Measurements from ENCODE around the gene XYLT2. TPM values are rescaled to one million over a fixed set of nuclear protein-coding genes. Genes with fewer than 3 reads are reported as not detected.

Gene XYLT2
- total RNA-seq, 1 donor from 2014 or later = 10.8 TPM

DNA sequence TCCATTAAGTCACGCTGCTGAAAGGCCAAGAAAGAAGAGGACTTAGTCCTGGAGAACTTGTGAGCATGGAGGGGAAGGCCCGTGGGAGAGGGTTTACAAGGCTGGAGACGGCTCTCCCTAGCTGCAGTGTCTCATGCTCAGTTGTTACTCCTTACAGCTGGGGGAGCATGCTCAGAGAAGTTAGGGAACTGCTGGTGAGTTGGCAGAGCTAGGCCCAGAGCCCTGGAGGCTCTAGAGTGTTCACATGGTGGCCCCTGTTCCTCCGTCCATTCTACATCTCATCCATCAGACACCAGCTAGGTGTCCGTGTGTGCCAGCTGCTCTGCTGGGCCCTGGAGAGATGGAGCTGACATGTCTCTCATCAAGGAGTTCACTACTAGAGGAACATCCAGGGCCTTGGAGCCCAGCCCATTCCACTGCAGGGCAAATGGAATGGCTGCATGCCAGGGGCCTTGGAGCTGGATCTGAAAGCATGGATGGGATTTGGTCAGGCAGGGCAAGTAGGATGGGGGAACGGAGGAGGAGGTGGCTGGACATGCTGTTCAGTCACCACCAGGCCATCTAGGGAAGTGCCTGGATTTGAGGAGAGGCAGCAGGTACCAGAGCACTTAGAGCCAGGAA, 6.3 kb downstream of the XYLT2 start:
- ATAC-seq = no peak

DNA sequence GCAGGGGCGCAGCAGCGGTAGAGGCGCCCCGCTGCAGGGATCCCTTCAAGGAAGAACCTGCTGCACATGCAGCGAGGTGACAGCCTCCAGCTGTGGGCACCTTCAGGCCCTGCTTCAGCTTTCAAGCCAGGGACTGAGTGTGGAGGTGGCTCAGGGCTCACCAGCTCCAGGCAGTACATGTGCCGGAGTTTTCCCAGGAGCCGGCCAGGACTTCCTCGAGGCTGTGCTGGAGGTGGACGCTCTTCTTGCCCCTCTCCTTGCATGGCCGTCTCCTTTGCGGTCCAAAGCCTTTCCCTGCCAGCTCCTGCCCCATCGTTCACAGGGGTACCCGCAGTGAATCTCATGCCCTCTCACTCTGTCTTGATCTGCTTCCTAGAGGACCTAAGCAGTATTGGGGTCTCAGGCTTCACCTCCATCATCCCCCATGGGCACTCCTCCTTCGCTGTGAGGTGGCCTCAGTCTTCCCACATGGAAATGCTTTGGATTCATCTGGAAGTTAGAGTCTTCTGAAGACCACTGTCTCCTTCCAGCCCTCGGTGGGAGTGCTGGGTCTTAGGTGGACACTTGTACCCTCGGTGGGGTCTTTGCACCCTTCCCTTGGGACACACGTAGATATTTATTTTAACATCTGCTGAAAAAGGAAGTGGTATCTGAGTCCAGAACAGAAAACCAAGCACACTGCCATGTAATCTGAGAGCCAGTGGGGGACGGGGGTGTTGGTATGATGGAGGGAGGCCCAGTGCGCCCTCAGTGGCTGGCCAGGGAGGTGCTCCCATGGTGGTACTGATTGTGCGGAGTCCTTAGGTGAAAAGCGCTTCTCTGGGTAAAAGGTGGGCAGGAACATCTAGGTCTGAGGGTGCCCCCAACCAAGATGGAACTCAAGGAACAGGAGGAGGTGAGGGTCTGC, 7.0 kb downstream of the XYLT2 start:
- ATAC-seq = no peak

- no peak for ATAC-seq
These were observed 7.8 kb downstream of the XYLT2 start for GRCh38 chr17:50353600-50354195.

DNA sequence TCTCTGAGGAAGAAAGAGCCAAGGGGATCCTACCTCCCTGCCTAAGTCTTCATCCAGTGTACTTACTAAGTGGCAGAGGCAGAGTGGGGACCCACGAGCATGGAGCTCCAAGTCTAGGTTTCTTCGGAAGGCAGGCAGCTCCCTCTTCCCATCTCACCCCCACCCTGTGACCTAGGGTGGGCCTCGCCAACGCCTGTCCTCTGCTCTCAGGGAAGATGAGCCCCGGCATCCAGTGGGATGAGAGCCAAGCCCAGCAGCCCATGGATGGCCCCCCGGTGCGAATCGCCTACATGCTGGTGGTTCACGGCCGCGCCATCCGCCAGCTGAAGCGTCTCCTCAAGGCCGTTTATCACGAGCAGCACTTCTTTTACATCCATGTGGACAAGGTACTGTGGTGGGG, 8.3 kb downstream of the XYLT2 start:
- no peak for ATAC-seq

DNA sequence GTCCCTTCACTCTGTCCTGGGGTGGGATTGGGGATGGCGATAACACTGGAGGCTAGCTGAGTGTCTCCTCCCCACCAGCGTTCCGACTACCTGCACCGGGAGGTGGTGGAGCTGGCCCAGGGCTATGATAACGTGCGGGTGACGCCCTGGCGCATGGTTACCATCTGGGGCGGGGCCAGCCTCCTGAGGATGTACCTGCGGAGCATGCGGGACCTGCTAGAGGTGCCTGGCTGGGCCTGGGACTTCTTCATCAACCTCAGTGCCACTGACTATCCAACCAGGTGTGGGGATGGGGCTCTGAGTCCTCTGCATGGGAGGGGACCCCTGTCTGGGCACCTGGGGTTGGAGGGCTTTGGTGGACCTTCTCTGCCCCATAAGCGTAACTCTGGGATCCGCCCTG, 8.8 kb downstream of the XYLT2 start:
- no peak for ATAC-seq

DNA sequence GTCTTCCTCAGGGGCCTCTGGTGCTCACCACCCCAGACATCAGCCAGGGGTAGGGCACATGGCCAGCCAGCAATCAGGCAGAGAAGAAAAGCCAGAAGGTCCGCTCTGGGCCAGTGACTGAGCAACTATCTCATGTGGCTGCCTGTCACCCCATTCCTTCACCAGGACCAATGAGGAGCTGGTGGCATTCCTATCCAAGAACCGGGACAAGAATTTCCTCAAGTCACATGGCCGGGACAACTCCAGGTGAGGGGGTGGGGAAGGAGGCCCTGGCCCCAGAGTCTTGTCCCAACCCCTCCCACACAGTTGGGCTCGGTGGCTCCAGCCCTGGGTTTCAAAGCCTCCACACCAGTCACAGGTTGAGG, 9.4 kb downstream of the XYLT2 start:
- no peak for ATAC-seq

DNA sequence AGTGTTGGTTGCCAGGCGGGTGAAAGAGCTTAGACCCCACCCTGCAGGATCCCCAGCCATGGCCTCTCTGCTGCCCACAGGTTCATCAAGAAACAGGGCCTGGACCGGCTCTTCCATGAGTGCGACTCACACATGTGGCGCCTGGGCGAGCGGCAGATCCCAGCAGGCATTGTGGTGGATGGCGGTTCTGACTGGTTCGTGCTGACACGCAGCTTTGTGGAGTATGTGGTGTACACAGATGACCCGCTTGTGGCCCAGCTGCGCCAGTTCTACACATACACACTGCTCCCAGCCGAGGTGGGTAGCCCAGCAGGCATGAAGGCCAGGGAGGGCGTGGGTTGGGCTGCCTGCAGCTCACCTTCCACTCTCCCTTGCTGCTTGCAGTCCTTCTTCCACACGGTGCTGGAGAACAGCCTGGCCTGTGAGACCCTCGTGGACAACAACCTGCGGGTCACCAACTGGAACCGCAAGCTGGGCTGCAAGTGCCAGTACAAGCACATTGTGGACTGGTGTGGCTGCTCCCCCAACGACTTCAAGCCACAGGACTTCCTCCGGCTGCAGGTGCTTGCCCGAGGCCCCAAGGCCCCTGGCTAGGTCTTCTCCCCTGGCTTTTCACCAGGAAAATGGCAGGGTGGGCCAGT, 9.9 kb downstream of the XYLT2 start:
- peak; percentile 52 for ATAC-seq

DNA sequence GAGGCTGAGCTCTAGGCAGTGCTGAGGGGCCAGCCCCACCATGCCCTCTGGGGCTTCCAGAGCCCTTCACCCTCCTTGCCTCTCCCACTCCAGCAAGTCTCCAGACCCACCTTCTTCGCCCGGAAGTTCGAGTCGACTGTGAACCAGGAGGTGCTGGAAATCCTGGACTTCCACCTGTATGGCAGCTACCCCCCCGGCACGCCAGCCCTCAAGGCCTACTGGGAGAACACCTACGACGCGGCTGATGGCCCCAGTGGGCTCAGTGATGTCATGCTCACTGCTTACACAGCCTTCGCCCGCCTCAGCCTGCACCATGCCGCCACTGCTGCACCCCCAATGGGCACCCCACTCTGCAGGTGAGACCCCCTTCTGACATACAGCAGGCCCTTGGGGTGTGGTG, 10.5 kb downstream of the XYLT2 start:
- no peak for ATAC-seq

DNA sequence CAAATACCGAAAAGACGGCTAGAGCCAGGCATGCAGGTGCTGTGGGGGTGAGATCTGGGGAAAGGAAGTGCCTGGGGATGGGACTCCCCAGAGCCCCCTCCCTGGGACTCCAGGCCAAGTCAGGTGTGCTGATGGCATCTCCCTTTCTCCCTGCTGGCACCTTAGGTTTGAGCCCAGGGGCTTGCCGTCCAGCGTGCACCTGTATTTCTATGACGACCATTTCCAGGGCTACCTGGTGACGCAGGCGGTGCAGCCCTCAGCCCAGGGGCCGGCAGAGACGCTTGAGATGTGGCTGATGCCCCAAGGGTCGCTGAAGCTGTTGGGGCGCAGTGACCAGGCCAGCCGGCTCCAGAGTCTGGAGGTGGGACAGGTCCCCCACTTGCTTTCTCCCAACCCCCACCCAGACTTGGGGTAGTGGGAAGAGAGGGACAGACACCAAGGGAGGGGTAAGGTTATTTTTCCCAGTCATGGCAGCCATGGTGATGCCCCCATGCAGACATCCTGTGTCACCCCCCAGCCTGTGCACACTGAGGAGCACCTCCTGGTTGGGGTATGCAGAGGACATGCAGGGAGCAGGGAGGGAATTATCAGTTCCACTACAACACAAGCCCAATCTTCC, 11.1 kb downstream of the XYLT2 start:
- no peak for ATAC-seq

DNA sequence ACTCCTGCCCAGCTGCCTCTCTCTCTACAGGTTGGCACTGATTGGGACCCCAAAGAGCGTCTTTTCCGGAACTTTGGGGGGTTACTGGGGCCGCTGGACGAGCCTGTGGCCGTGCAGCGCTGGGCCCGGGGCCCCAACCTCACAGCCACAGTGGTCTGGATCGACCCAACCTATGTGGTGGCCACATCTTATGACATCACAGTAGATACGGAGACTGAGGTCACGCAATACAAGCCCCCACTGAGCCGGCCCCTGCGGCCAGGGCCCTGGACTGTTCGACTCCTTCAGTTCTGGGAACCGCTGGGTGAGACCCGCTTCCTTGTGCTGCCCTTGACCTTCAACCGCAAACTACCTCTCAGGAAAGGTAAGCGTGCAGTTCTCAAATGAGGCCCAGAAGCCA, 12.3 kb downstream of the XYLT2 start:
- no peak for ATAC-seq

DNA sequence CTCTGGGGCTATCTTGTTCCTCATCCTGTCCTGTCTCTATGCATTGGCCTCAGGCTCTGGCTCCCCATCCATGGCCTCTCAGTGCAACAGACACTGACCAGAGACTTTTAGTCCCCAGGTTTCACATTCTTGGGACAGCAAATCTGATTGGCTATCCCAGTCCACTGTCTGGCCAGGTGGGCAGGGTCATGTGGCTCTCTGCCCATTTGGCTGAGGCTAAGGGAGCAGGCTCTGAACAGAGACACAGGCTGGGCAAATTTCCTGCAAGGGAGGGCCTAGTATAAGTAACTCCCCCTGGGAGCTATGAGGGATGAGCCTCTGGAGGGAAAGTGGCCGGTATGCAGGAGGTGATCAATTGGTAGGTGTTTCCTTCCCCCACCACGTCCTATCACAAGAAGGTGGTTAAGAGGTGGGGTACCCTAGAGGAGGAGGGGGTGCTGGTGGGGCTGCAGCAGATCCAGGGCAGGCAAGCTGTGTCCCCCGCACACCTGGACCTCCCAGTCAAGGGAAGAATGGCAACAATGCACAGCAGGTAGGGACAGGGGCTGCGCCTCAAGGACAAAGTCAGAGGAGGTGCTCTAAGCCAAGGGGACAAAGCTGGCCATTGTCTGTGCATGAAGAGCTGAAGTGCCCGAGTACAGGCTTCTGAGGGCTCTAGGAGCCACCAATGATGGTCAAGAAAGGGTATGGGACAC, 13.2 kb downstream of the XYLT2 start:
- no peak for ATAC-seq

DNA sequence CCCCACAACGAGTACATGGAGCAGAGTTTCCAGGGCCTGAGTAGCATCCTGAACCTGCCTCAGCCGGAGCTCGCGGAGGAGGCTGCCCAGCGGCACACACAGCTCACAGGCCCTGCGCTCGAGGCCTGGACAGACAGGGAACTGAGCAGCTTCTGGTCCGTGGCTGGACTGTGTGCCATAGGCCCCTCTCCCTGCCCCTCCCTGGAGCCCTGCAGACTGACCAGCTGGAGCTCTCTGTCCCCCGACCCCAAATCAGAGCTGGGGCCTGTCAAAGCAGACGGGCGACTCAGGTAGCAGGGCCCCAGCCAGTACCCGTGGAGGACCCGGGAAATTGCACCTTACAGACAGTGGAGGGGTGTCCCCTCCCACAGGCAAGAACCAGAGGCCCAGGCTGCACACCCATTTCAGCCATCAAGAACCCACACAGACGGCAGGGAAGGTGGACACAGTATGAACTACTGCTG, 14.1 kb downstream of the XYLT2 start:
- ATAC-seq = no peak

DNA sequence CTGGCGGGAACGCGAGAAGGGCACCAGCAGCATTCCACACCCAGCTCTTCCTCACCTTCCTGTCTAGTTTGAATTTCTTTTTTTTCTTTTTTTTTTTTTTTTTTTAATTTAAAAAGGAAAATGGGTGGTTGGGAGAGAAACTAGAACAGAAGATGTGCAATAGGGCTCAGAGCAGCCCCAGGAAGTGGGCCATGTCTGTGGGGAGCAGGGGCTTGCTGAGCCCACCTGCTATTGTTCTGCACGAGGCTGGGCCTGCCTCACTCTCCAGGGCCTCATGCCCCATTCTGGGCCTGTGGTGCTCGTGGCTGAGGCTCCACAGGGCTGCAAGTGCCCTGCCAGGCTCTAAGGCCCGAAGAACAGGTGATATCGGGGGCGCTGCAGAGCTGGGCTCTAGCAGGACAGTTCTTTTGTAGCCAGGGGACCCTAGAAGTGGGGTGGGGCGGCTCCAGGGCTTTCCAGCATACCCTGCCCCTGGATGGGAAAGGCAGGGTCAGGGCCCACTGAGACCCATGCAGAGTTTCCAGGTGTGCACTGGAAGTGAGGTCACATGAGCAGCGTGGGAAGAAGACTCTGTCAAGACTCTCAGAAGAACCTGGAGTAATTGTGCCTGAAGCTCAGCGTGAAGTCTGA, 14.7 kb downstream of the XYLT2 start:
- no peak for ATAC-seq

DNA sequence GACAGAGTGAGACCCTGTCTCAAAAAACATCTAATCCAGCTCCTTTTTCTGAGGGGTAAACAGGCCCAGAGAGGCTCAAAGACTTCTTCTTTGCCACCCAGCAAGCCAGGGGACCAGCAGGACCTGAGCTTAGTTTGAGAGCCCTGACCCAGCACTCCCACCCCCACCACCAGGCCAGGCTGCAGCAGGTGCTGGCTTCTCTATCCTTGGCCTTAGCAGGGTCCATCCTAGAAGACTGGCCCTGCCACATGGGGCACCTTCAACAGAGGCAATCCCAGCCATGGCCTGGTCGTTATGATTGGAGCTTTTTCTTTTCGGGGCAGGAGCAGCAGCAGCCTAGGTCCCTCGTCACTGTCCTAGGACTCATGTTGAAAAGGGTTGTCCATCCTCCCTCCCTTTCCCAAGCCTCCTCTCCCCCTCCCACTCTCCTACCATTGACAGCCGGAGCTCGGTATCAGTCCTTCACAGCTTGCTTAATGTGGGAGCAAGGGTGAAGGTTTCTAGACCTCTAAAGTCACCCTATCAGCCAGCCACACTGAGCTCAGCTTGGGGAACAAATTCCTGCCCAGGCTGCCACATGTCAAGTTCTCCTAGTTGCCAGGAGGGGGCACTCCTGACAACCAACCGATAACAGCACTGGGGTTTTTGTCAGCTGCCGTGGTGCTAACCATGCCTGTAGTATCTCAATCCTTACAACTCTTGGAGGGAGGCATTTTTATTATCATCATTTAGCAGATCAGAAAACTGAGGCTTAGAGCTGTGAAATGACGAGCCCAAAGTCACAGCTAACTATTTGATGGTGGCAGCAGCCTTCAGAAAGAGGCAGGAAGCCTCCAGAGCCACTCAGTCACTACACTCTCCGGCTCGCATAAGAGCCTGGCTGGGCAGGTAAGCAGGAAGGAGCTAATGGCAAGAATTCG, 15.9 kb downstream of the XYLT2 start:
- ATAC-seq = peak; percentile 56

- ATAC-seq = no peak
These were observed 16.7 kb downstream of the XYLT2 start for GRCh38 chr17:50362661-50363060.

GRCh38 chr17:50363217-50364060, 17.5 kb downstream of the XYLT2 start:
- peak; percentile 3 for ATAC-seq

DNA sequence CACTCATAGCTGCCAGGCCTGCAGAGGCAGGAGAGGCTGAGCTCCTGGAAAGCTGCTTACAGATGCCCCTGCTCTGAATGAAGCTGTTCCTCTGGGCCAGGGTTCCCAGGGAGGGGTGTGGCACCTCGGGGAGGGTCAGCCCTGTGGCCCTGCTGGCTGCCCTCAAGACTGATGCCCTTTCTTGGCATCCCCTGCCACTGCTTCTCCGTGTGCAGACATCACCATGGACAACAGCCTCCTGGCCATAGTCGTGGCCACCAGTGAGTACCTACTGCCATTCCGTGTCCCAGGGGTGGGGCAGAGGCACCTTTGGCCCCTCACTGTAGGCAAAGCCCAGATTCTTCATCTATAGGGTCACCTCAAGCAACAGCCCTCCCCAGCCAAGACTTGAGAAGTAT, 18.1 kb downstream of the XYLT2 start:
- no peak for ATAC-seq

GRCh38 chr17:50364715-50365114, 18.8 kb downstream of the XYLT2 start:
- ATAC-seq = no peak

GRCh38 chr17:50365165-50365564, 19.2 kb downstream of the XYLT2 start:
- ATAC-seq = no peak
